ENCODE results near the gene BBLN.

GRCh38 chr9:128190013-128190412, 29.9 kb downstream of the BBLN start:
- TF ChIP-seq CTCF (IDR thresholded peaks at IDR 0.05) (no peak), EZH2 (IDR thresholded peaks at IDR 0.05) (no peak), EZH2phosphoT487 (IDR thresholded peaks at IDR 0.05) (no peak)
